ENCODE data around the gene FIBCD1.
"Not testable (repeated sequence)": the region's sequence is repeated elsewhere in the genome, so short reads cannot be mapped to it uniquely, and the experiment has no call there.

The FIBCD1 gene

DNA sequence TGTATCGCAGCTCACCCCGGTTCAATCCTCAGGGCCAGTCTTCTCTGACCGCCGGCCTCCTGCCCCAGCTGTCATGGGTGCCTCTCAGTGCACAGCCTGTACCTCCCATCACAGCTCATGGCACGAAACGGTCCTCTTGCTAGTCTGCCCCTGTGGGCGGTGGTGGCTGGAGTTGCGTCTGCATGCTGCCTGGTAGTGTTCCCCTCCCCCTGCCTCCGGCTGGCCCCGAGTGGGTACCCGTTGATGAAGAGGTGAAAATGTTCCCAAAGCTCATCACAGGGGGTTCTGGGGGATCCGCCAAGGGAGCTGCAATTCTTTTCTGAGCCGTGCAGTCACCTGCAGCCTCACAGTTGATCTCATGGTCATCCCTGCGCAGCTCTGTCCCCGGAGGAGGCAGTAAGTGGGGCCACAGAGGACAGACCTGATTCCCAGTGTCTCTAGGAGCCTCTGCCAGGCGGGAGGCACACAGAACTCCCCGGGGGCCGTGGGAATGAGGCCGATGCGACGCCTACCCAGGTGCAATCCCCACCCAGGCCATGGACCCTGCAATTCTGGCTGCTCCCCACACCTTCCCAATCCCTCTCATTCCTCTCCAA is 34.7 kb upstream of the FIBCD1 start:
- DNase-seq (ENCODE audit: low read depth) = no peak

DNA sequence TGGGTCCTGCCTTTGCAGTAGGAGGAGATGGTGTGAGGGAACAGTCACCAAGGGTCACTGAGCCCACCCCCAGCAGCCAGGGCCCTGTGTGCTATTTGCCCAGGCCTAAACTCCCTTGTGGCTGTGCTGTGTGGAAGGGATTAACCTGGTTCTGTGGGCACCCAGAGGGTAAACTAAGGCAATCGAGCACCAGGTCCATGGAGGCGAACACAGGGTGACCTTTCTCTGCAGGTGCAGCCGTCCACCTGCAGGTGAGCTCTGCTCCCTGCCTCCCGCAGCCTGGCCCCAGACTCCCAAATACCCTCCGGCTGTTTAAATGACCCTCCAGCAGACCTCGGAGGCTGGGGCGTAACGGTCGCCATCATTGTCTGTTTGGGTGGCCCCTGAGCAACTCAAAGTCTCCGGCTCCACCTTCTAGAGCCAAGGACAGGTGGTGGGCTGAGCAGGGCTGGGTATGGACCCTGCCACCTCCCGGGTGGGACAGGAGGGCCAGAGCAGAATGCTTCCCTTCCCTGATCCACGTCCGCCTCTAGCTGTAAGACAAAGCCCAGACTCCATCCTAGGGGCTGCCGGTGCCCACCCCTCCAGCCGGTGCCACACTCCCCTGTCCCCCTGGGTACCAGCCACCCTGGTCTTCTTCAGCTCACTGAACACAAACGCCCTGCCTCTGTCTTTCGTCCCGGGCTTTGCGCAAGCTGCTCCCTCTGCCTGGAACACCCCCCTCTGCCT is 34.1 kb upstream of the FIBCD1 start:
- DNase-seq (ENCODE audit: low read depth) = no peak

DNA sequence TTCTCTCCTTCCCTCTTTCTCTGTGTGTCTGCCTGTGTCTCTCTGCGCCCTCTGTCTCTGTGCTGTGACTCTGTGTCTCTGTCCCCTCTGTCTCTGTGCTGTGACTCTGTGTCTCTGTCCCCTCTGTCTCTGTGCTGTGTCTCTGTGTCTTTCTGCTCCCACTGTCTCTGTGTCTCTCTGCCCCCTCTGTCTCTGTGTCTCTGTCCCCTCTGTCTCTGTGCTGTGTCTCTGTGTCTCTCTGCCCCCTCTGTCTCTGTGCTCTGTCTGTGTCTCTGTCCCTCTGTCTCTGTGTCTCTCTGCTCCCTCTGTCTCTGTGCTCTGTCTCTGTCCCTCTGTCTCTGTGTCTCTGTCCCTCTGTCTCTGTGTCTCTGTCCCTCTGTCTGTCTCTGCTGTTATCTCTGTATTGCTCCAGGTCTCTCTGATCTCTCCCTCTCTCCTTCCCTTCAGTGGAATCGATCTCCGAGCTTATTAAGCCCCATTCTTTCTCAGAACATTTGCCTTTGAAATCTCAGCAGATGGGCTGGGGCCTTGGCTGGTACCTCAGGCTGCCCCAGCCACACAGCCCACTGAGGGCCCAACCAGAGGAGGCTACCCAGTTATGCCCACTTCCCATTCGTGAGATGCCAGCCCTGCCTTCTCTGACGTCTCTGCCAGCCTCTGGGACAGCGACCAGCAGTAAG is 33.4 kb upstream of the FIBCD1 start:
- no peak for DNase-seq (ENCODE audit: low read depth)

DNA sequence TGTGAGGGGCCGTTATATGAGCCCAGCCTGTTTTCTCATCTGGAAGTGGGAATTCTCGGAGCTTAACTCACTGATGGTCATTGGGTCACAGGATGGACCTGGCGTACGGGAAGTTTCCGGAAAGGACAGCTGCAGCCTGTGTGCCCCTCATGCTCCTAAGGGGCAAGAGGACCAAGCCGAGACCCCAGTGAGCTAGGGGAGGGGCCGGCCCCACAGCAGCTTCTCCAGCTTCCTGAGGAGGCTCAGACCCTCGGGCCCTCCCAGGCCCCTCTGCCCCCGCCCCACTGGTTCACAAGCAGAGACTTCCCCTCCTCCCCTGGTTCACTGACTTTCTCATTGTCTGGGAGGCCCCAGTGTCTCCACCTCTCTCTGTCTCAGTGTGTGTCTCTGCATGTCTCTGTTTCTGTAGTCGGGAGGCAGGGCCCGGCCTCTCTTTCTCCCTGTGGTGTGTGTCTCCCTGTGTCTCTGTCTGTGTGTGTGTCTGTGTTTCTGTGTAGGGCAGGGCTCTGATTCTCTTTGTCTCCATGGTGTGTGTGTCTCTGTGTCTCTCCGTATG is 32.3 kb upstream of the FIBCD1 start:
- DNase-seq (ENCODE audit: low read depth) = no peak

DNA sequence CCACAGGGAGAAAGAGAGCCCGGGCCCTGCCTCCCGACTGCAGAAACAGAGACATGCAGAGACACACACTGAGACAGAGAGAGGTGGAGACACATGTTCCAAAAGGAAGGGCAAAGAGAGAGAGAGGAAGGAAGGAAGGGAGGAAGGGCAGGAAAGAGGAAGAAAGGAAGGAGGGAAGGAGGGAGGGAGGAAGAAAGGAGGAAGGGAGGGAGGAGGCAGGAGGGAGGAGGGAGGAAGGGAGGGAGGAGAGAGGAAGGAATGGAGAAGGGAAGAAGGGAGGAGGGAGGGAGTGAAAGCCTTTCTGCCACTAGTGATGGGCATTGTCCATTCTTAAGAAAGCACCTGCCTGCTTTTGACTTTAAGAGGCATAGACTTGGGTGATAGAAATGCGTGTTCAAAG is 31.8 kb upstream of the FIBCD1 start:
- no peak for DNase-seq (ENCODE audit: low read depth)

DNA sequence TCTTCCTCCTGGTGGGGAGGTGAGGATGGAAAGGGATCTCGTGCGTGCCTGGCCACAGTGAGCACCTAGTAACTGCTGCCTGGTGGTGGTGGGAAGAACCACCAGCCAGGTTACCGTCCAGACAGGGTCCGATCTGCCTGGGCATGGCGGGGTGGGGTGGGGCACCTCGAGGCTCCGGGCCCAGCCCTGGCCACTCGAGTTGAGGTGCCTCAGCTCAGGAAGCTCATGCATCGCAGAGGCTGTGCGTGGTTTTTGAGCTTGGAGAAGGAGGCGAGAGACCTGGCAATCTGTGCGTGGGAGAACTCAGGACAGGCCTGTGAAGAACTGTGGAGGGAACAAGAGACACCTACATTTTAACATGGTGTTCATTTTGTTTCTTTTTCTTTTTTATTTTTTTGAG is 31.0 kb upstream of the FIBCD1 start:
- no peak for DNase-seq (ENCODE audit: low read depth)

DNA sequence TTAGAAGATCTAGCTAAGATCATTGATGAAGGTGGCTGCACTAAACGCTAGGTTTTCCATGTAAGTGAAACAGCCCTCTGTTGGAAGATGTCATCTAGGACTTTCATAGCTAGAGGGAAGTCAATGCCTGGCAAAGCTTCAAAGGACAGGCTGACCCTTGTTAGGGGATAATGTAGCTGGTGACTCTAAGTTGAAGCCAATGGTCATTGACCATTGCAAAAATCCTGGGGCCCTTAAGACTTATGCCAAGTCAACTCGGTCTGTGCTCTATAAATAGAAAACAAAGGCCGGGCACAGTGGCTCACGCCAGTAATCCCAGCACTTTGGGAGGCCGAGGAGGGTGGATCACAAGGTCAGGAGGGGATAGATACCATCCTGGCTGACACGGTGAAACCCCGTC is 26.6 kb upstream of the FIBCD1 start:
- no peak for DNase-seq (ENCODE audit: low read depth)

DNA sequence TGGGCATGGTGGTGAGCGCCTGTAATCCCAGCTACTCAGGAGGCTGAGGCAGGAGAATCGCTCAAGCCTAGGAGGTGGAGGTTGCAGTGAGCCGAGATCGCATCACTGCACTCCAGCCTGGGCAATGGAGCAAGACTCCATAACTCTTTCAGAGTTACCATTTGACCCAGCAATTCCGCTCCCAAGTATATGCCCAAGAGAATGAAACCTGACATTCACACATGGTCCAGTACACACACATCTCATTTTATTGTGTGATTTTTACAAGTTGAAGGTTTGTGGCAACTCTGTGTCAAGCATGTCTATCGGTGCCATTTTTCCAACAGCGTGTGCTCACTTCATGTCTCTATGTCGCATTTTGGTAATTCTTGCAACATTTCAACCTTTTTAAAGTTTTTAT is 24.9 kb upstream of the FIBCD1 start:
- no peak for DNase-seq (ENCODE audit: low read depth)

DNA sequence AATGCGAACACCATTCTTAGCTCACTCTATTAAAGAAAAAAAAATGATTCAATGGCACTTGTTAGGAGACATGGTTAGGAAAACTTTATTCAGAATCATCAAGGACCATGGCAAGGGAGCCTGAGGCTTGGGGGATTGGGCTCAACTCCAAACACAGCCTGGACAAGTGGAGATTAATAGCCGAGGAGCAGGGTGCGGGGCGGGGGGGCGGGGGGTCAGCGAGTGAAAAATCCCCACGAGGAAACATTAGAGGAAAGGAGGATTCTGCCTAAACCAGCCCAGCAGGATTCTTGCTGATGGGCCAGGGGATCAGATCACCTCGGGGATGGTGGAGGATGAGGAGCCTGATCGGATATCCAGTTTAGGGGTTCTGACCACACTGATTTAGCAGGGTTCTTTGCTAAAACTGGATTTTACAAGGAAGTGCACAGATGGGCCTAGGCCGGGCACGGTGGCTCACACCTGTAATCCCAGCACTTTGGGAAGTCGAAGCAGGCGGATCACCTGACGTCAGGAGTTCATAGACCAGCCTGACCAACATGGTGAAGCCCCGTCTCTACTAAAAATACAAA is 24.4 kb upstream of the FIBCD1 start:
- no peak for DNase-seq (ENCODE audit: low read depth)

DNA sequence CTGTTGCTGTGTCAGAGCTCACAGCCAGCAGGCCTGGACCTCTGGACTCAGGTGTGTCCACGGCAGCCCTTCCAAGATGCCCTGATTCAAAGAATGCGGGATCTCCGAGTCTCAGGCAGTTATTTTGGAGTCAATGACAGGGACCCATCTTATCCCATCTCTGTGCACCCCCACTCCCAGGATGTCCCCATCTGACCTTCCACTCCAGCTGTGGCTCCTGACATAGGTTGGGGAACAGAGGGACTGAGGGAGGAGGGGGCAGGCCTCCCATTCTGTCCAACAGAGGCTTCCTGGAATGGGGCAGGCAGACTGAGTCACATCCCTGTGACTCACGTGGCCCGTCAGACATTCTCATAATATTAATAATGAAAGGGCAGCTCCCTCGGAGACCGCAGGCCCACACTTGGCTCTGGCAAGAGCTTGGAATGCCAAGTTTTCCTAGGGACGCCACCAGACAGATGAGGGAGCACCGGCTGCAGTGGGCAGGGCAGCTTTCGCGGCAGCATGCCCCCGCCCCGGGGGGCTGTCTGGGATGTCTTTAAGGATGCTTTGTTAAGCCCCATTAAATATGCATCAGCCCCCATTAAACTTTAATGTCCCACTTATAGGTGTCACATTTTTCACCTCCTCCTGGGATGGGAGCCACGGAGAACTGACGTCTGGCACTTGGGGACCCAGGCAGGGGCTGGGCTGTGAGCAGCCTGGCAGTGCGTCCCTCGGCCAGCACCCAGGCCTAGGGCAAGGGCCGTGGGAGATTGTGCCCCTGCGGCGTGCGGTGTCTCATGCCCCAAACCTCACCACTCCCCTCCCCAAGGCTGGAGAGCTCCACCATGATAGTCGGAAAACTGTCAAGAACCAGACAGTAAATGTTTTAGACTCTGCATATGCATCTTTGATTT is 23.6 kb upstream of the FIBCD1 start:
- no peak for DNase-seq (ENCODE audit: low read depth)

DNA sequence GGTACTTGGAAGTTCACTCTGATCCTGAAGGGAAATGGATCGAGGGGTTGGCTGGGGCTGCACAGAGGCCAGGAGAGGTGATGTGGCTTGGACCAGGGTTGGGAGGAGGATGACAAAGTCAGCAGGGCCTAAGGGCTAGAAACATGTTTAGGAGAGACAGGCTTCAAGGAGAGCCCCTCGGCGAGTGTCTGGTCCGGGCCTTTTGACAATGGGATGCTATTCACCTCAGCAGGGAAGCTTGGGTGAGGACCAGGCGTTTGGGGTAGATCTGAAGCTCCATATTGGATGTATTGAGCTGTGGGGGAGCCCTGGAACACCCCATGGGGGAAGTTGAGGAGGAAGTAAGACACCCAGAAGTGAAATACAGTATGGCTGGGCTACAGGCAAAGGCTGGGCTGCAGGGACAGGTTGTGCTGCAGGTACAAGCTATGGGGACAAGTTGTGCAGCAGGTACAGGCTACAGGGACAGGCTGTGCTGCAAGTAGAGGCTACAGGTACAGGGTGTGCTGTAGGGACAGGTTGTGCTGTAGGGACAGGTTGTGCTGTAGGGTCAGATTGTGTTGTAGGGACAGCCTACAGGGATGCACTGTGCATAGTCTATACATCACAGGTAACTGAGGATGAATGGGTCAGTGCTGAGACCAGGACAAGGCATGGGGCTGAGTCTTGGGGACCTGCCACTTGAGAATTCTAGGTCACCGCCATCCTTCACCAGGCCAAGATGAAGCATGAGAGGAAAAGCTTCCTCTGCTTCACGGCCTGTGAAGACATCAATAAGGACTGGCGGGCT is 22.7 kb upstream of the FIBCD1 start:
- DNase-seq (ENCODE audit: low read depth) = no peak

DNA sequence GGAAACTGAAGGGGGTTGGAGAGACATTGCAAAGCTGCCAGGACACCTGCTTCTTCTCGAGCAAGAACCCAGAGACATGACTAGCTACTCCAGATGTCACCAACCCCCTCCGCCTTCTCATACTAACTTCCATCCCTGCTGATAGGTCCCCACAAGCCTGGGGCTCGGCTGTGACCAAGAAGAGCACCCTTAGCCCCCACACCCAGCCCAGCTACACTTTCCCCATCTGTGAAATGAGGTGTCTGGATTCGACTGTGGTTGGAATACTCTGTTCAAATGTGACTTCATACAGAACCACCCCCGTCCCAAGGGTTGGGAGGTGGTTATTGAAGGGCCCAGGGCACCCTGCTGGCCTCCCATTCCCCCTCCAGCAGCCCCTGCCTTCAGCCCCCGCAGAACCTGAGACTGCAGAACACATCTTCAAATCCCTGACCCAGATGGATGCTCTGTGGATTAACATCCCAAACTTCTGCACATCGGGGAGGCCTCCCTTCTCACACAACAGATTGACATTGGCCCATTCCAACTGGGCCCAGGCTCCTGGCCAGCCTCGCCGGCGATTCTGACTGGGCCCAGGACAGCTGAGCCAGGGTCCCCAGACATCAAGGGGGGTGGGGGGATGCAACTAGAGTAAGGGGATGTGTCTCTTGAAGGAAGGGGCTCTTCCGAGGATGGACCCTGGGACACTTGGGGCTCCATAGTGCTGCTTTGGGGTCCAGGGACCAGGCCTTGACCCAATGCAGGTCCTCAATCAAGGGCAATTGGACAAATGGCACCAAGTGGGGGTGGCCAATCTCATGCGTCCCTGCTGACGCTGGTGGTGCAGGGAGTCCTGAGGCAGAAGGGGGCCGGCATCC is 21.7 kb upstream of the FIBCD1 start:
- no peak for DNase-seq (ENCODE audit: low read depth)

DNA sequence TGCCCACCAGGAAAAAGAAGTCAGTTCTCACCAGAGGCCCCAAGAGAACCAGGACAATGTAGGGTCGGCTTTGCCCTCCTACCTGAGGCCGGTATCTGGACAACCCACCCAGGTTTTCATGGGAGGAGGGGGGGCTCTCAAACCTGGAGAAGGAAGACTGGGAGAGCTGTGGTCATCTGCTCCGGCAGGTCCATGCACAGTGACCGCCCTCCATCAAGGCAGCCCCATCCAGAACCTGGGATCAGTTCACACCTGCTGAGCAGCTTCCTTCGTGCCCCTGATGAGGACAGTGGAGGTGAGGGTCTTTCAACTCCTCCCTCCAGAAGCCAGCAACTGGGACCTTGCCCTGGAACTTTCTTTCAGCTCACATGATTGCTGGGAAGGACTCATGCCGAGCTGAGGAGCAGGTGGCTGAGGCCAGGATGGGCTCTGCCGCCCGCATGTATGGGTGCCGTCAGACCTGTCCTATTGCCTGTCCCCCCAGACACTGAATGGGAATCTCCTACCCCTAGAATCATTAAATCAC is 20.8 kb upstream of the FIBCD1 start:
- DNase-seq (ENCODE audit: low read depth) = no peak

DNA sequence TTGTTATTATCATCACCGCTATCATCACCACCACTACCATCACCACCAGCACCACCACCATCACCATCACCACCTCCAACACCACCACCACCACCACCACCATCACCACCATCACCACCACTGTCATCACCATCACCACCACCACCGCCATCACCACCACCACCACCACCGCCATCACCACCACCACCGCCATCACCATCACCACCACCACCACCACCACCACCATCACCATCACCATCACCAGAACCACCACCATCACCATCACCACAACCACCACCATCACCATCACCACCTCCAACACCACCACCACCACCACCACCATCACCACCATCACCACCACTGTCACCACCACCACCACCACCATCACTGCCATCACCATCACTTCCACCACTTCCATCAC is 19.5 kb upstream of the FIBCD1 start:
- DNase-seq (ENCODE audit: low read depth) = not testable (repeated sequence)

DNA sequence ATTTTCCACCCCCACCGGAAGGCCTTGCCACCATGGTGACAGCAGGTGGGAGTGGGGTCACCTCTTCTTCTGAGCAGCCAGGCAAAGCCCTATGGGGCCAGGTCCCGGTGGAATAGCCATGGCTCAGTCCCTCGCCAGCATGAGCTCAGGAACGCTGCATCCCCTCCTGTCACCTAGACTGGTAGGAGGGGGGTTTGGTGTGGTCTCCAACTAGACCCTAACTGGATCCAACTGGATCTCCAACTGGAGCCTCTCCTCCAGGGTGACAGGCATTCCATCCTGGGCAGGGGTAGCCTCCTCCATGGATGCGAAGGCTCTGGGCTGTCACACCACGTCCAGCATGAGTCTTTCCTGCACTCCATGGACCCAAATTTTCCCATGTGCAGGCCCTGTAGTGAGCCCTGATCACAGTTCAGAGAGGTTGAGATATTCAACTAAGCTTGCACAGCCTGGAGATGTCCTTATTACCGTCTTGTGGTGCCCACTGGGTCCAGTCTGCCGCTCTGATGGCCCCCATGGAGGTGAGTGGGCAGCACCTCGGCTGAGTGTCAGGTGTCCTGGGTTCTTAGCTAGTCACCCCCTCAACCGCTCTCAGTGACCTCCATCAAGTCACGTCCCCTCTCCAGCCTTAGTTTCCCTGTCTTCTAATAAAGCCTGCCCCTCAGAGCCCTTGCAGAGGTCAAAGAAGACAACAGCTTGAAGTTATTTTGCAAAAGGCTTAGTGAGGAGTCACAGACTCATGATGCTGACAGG is 18.6 kb upstream of the FIBCD1 start:
- no peak for DNase-seq (ENCODE audit: low read depth)

DNA sequence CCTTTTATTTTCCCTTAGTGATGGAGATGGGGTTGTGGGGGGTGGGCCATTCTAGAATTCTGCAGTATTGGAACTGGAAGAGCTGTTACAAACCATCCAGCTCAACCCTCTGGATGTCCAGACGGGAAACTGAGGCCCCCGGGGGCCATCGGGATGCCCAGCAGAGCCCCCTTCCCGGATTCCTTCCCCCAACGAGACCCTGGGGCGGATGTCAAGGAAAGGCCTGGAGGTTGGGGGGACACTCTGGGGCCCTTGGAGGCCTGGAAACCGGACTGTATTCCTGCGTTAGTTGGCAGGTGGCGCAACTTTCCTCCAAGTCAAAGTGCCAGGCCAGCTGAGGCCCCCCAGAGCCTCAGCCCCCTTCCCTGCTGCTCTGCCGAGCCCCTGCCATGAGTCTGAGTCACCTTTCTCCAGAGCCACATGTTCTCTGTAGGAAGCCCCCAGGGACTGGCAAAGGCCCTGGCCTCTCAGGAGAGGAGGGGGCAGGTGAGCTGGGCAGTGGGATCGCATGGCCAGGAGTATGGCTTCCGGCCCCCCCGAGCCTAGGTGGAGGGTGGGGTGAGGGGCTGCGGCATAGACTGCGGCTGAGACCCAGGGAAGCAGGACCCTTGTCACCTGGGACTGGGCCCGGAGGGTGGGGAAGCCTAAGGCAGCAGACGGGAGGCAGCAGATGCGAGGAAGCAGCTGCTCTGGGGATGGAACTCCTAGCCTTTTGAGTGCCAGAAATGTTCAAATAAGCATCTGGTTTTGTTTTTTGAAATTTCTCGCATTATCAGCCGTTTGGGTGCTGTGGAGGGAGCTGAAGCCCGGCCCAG is 17.8 kb upstream of the FIBCD1 start:
- DNase-seq (ENCODE audit: low read depth) = no peak

DNA sequence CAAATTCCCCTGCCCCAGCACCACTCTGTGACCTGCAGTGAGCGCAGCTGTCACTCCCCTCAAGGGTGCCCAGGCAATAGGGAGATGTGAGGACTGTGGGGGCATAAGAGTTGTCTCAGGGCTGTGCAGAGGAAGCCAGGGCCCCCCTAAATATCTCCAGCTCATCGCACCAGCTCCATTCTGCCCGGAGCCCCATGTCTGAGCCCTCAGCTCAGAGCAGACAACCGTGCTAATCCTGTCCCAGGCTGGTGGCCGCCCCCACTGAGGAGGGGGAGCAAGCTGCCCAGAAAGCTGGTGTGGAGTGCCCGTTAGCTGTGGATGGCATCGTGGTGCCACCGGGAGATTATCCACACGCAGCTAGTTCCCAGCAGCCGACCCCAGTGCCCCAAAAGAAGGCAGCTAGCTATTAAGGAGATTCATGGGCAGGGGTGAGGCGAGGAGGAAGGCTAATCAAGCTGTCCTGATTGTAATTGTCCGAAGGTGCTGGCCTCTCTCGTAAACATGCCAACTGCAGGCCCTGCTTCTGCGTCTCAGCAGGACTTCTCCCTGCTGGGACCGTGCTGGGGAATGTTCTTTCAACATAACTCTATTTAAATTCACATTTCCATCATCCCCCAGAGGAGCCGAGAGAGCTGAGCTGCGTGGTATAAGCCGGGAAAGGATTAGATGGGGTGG is 17.0 kb upstream of the FIBCD1 start:
- no peak for DNase-seq (ENCODE audit: low read depth)

DNA sequence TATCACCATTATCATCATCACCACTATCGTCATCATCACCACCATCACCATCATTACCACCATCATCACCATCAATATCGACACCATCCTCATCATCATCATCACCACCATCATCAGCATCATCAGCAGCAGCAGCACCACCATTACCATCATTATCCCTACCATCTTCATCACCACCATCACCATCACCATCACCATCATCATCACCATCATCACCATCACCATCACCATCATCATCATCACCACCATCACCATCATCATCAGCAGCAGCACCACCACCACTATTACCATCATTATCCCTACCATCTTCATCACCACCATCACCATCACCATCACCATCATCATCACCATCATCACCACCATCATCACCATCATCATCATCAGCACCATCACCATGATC is 15.9 kb upstream of the FIBCD1 start:
- not testable (repeated sequence) for DNase-seq (ENCODE audit: low read depth)

Data from activated T-cell treated with anti-CD3 and anti-CD28 coated beads for 48 hours (primary cell).